GM12878 (cell line): ENCODE results near the gene FCGR2B. TPM values are rescaled to one million over a fixed set of nuclear protein-coding genes. Genes with fewer than 3 reads are reported as not detected.
A peak's percentile ranks its signal among the peaks of the same experiment; 100 is the strongest.

Experiments used
- ATAC-seq: fragments of 200-7000 bp; cut with Tn5 transposase; 3 replicates; pipeline ENCODE4 v1.9.1; 2020; ENCODE audit warnings: mild to moderate bottlenecking, moderate library complexity
- BruUV-seq: library from RNA; stranded (reverse); fragments of 400-500 nt; replicated peaks from 2 replicates; lab custom pipeline; 2021; lab: Mats Ljungman, UMichigan
- CTCF ChIA-PET: fragments of 300-600 bp; sonication (Branson Sonifier 250); formaldehyde crosslinking; extraction: SDS; loops from one replicate; lab custom pipeline; 2021; ENCODE audit warnings: inconsistent platforms; lab: Yijun Ruan, JAX
- POLR2A ChIA-PET: fragments of 350-600 bp; formaldehyde crosslinking; extraction: SDS; loops from one replicate; lab custom pipeline; 2021; ENCODE audit warnings: inconsistent platforms; lab: Charles Lee
- RAD21 ChIA-PET: fragments of 300-600 bp; sonication (Branson Sonifier 250); formaldehyde crosslinking; loops from one replicate; lab custom pipeline; 2023; ENCODE audit warnings: antibody characterized with exemption; ENCODE audit not compliant: unreplicated experiment; lab: Charles Lee
- SMC1A ChIA-PET: fragments of 300-600 bp; sonication (Branson Sonifier 250); formaldehyde crosslinking; loops from one replicate; lab custom pipeline; 2023; ENCODE audit not compliant: unreplicated experiment, uncharacterized antibody; lab: Charles Lee
- DNase-seq: peaks from one replicate; pipeline ENCODE4 v3.0.0-alpha.2; 2011; ENCODE audit warnings: low read depth, low spot score
- FAIRE-seq: peaks from 3 replicates; lab custom pipeline; 2011; peaks lifted over from hg19 to GRCh38; lab: Jason Lieb, UNC
- H2AFZ ChIP-seq: 2 replicates; pipeline ENCODE4 v1.6.0; 2011; ENCODE audit warnings: low read depth, low read length, control low read depth; ENCODE audit not compliant: control insufficient read depth
- H3K27ac ChIP-seq: 2 replicates; pipeline ENCODE4 v1.5.1; 2011; ENCODE audit warnings: control low read depth; ENCODE audit not compliant: control insufficient read depth, insufficient read depth
- H3K27me3 ChIP-seq, 2 experiments: replicated peaks in 1 of 2; 2 replicates each; pipeline versions ENCODE4 v1.6.0 to v1.6.1; 2011; ENCODE audit warnings: low read length in 1 of 2; ENCODE audit not compliant: control insufficient read depth in 2 of 2, insufficient read depth in 2 of 2
- H3K36me3 ChIP-seq, 2 experiments: 2 replicates each; pipeline ENCODE4 v1.5.1; 2011; ENCODE audit warnings: low read length in 1 of 2; ENCODE audit not compliant: control insufficient read depth in 2 of 2, insufficient read depth in 2 of 2
- H3K4me1 ChIP-seq: 2 replicates; pipeline ENCODE4 v1.6.1; 2011; ENCODE audit warnings: mild to moderate bottlenecking, low read length, moderate library complexity, mixed read lengths; ENCODE audit not compliant: control insufficient read depth, insufficient read depth
- H3K4me2 ChIP-seq: 2 replicates; pipeline ENCODE4 v1.6.0; 2011; ENCODE audit warnings: control low read depth; ENCODE audit not compliant: control insufficient read depth, insufficient read depth
- H3K4me3 ChIP-seq: fragments of 200-600 bp; sonication (generic); 2 replicates; pipeline ENCODE4 v1.5.1; 2016
- H3K79me2 ChIP-seq: 2 replicates; pipeline ENCODE4 v1.6.0; 2011; ENCODE audit warnings: low read length; ENCODE audit not compliant: control insufficient read depth, insufficient read depth
- H3K9ac ChIP-seq: 2 replicates; pipeline ENCODE4 v1.8.0; 2011; ENCODE audit warnings: low read length, control low read depth, mixed read lengths; ENCODE audit not compliant: control insufficient read depth, insufficient read depth
- H3K9me3 ChIP-seq: replicated peaks from 3 replicates; pipeline ENCODE4 v1.5.1; 2011; ENCODE audit warnings: mild to moderate bottlenecking, low read length; ENCODE audit not compliant: control insufficient read depth, insufficient read depth
- H4K20me1 ChIP-seq: 2 replicates; pipeline ENCODE4 v1.6.0; 2011; ENCODE audit not compliant: control insufficient read depth, insufficient read depth
- HDGF ChIP-seq: fragments of 450-650 bp; IDR thresholded peaks from 2 replicates; pipeline ENCODE4 v1.6.1; 2016; ENCODE audit warnings: antibody characterized with exemption
- IKZF2 ChIP-seq, 2 experiments: fragments of 450-650 bp; IDR thresholded peaks; 2 replicates each; pipeline ENCODE4 v1.6.1; 2017; ENCODE audit warnings: mild to moderate bottlenecking in 2 of 2, moderate library complexity in 2 of 2
- NR2C2 ChIP-seq: IDR thresholded peaks from 2 replicates; pipeline ENCODE4 v1.6.1; 2011; ENCODE audit warnings: borderline replicate concordance, low read depth; ENCODE audit not compliant: control insufficient read depth, insufficient read length
- PBX3 ChIP-seq: IDR thresholded peaks from 2 replicates; pipeline ENCODE4 v1.6.1; 2011; ENCODE audit warnings: mild to moderate bottlenecking, low read depth, low read length, moderate library complexity; ENCODE audit not compliant: insufficient replicate concordance
- SPI1 ChIP-seq: IDR thresholded peaks from 2 replicates; pipeline ENCODE4 v1.6.1; 2011; ENCODE audit warnings: low read depth, mild to moderate bottlenecking, low read length, moderate library complexity, borderline replicate concordance; ENCODE audit not compliant: insufficient read depth
- WGBS: methylation state at CpG from one replicate; pipeline ENCODE4 v1.1.6; 2016; ENCODE audit warnings: low lambda C conversion rate; ENCODE audit not compliant: insufficient replicate concordance, insufficient coverage; ENCODE audit errors: missing lambda C conversion rate; 5-methylcytosine and 5-hydroxymethylcytosine counted together
- in situ Hi-C: fragments of 300-500 bp; cut with MboI; formaldehyde crosslinking; loops from 9 replicates; pipeline ENCODE4 v1.14.3; 2018; ENCODE audit warnings: mixed read lengths
- intact Hi-C: fragments of 100-400 bp; cut with micrococcal nuclease; formaldehyde crosslinking; loops from one replicate; pipeline ENCODE4 v1.14.2; 2022; ENCODE audit not compliant: unreplicated experiment
- polyA plus RNA-seq, 11 experiments: library from polyadenylated mRNA; depleted of rRNA in 4 of 11; unstranded in 6 of 11; stranded (reverse) in 5 of 11; fragments of >200 nt; fragmentation: Nextera tagmentation in 4 of 11; fragmentation: Illumina TruSeq in 1 of 11; extraction: Ambion mirVana in 4 of 11; extraction: Trizol in 1 of 11; gene quantifications; 1 replicate in 1 of 11; 2 replicates in 10 of 11; pipeline versions ENCODE4 v1.2.1 to v1.2.3, GENCODE V29; 2011 to 2016; ENCODE audit warnings: inconsistent platforms in 2 of 11, missing spikeins in 2 of 11, low read depth in 1 of 11
- total RNA-seq, 4 experiments: library from RNA; depleted of rRNA in 3 of 4; stranded (reverse); fragments of >200 nt in 3 of 4; fragmentation: Illumina TruSeq in 1 of 4; extraction: Trizol in 1 of 4; gene quantifications; 2 replicates each; pipeline versions ENCODE4 v1.2.1 to v1.2.3, GENCODE V29; 2013 to 2021
- TF ChIP-seq, protein P1 (sequence below): fragments of 450-650 bp; IDR thresholded peaks from 2 replicates; pipeline ENCODE4 v1.6.1; 2016; ENCODE audit warnings: mild to moderate bottlenecking
- TF ChIP-seq, protein P2 (sequence below): fragments of 450-650 bp; IDR thresholded peaks from 2 replicates; pipeline ENCODE4 v1.6.1; 2017; ENCODE audit warnings: antibody characterized with exemption, mild to moderate bottlenecking, moderate library complexity

FCGR2B gene
- total and polyA plus RNA-seq, 10 of the 15 experiments (the other 5 are each of a cell fraction or from before 2014, with no cell fraction given): 76.6 to 216 (median 108) TPM

GRCh38 chr1:161707503-161707902 lies 44.6 kb downstream of the FCGR2B start:
- Histone ChIP-seq H3K27ac (peak overlapping the region; percentile 85), H3K4me3 (peak overlapping the region; percentile 81), H2AFZ (no peak overlapping the region), H3K9me3 (no peaks in the 10 kb centered on the region), H3K27me3 (no peaks in the 10 kb centered on the region), H4K20me1 (no peaks in the 10 kb centered on the region), H3K4me1 (peaks cover 33% of the 10 kb centered on the region), H3K79me2 (peaks cover 43% of the 10 kb centered on the region), H3K36me3 (peaks cover 10 to 15% of the 10 kb centered on the region in 2 experiments), H3K9ac (peak overlapping the region; percentile 90), H3K4me2 (peak overlapping the region; percentile 94)
- FAIRE-seq (no peak), ATAC-seq (peak; percentile 4), DNase-seq (no peak)
- TSS peak; percentile 85 for BruUV-seq
- ChIA-PET POLR2A (interaction anchor here (0.8 to 3.1 kb wide), 5 partner anchors 8 to 71 kb away, joined by 3 to 23 read pairs (median 16); no protein-coding TSS in a partner anchor), RAD21 (interaction anchor here (1.1 to 4.7 kb wide), 10 partner anchors 8 to 42 kb away, joined by 3 to 74 read pairs (median 6); partner anchors contain the start of gene DUSP12), CTCF (interaction anchor here (0.6 to 5.0 kb wide), 12 partner anchors 8 to 269 kb away, joined by 3 to 75 read pairs (median 4); no protein-coding TSS in a partner anchor), SMC1A (interaction anchor here (0.7 to 5.1 kb wide), 11 partner anchors 9 to 176 kb away, joined by 3 to 61 read pairs (median 4); no protein-coding TSS in a partner anchor)
- 0% methylated on average over 2 of the region's 2 CpGs for WGBS
- in situ Hi-C loops: no loop called here
- intact Hi-C loops: loop anchor here (2.0 kb wide), 2 partner anchors 19 to 31 kb away; no protein-coding TSS in a partner anchor
- TF ChIP-seq NR2C2 (no peak), SPI1 (peak; percentile 60; the same call in 1 of the 2 replicates)

GRCh38 chr1:161709373-161709772 lies 46.4 kb downstream of the FCGR2B start:
- RAD21 ChIA-PET: interaction anchor here (3.5 to 4.7 kb wide), 2 partner anchors 18 to 28 kb away, joined by 32 to 74 read pairs; no protein-coding TSS in a partner anchor
- H4K20me1 ChIP-seq: no peaks in the 10 kb centered on the region
- no peak for FAIRE-seq
- H3K27me3 ChIP-seq: no peaks in the 10 kb centered on the region
- POLR2A ChIA-PET: interaction anchor here (0.5 to 0.6 kb wide), 2 partner anchors 32 to 63 kb away, joined by 3 read pairs; no protein-coding TSS in a partner anchor
- H3K4me1 ChIP-seq: peaks cover 33% of the 10 kb centered on the region
- no peaks in the 10 kb centered on the region for H3K9me3 ChIP-seq
- H3K4me2 ChIP-seq: peak overlapping the region; percentile 94
- SMC1A ChIA-PET: interaction anchor here (0.8 to 5.1 kb wide), 7 partner anchors 7 to 30 kb away, joined by 4 to 61 read pairs (median 5); partner anchors contain the start of gene FCRLB
- WGBS: 25% methylated on average over 4 of the region's 4 CpGs
- H3K9ac ChIP-seq: peak overlapping the region; percentile 90
- H2AFZ ChIP-seq: no peak overlapping the region
- intact Hi-C loops: no loop called here
- peak overlapping the region; percentile 81 for H3K4me3 ChIP-seq
- peaks cover 15 to 16% of the 10 kb centered on the region in 2 experiments for H3K36me3 ChIP-seq
- H3K79me2 ChIP-seq: peaks cover 43% of the 10 kb centered on the region
- DNase-seq: no peak
- CTCF ChIA-PET: interaction anchor here (5.0 kb wide), 1 partner anchor 27 kb away, joined by 75 read pairs; no protein-coding TSS in a partner anchor
- in situ Hi-C loops: no loop called here
- H3K27ac ChIP-seq: peak overlapping the region; percentile 85
- ATAC-seq: no peak
- no TSS peak for BruUV-seq
- 0 out of 2 replicates have a peak, but pooled peaks have one; percentile 63 for TF ChIP-seq HDGF
- TF ChIP-seq, protein P1, sequence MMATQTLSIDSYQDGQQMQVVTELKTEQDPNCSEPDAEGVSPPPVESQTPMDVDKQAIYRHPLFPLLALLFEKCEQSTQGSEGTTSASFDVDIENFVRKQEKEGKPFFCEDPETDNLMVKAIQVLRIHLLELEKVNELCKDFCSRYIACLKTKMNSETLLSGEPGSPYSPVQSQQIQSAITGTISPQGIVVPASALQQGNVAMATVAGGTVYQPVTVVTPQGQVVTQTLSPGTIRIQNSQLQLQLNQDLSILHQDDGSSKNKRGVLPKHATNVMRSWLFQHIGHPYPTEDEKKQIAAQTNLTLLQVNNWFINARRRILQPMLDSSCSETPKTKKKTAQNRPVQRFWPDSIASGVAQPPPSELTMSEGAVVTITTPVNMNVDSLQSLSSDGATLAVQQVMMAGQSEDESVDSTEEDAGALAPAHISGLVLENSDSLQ: peak; percentile 93
- 0 out of 2 replicates have a peak, but pooled peaks have one; percentile 23 for TF ChIP-seq SPI1
- peak; percentile 71 for TF ChIP-seq PBX3
- TF ChIP-seq, protein P2, sequence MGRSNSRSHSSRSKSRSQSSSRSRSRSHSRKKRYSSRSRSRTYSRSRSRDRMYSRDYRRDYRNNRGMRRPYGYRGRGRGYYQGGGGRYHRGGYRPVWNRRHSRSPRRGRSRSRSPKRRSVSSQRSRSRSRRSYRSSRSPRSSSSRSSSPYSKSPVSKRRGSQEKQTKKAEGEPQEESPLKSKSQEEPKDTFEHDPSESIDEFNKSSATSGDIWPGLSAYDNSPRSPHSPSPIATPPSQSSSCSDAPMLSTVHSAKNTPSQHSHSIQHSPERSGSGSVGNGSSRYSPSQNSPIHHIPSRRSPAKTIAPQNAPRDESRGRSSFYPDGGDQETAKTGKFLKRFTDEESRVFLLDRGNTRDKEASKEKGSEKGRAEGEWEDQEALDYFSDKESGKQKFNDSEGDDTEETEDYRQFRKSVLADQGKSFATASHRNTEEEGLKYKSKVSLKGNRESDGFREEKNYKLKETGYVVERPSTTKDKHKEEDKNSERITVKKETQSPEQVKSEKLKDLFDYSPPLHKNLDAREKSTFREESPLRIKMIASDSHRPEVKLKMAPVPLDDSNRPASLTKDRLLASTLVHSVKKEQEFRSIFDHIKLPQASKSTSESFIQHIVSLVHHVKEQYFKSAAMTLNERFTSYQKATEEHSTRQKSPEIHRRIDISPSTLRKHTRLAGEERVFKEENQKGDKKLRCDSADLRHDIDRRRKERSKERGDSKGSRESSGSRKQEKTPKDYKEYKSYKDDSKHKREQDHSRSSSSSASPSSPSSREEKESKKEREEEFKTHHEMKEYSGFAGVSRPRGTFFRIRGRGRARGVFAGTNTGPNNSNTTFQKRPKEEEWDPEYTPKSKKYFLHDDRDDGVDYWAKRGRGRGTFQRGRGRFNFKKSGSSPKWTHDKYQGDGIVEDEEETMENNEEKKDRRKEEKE: no peak
- peak; percentile 15 to 41; a peak in 2 of 4 replicates for TF ChIP-seq IKZF2 (IDR thresholded peaks at IDR 0.05)
